PC-3 (cell line): ENCODE results near the gene MOB2. TPM values are rescaled to one million over a fixed set of nuclear protein-coding genes. Genes with fewer than 3 reads are reported as not detected.
"Not testable (repeated sequence)": the region's sequence is repeated elsewhere in the genome, so short reads cannot be mapped to it uniquely, and the experiment has no call there.

Experiments
- ATAC-seq: fragments of 200-7000 bp; cut with Tn5 transposase; 2 replicates; pipeline ENCODE4 v1.9.1; 2020; ENCODE audit warnings: mild to moderate bottlenecking, moderate library complexity
- BruUV-seq: library from RNA; stranded (reverse); fragments of 400-500 nt; replicated peaks from 2 replicates; lab custom pipeline; 2021; lab: Mats Ljungman, UMichigan
- CTCF ChIA-PET: fragments of 300-600 bp; sonication (Branson Sonifier 250); formaldehyde crosslinking; loops from one replicate; lab custom pipeline; 2022; ENCODE audit warnings: antibody characterized with exemption; lab: Charles Lee
- POLR2A ChIA-PET: fragments of 300-600 bp; sonication (Branson Sonifier 250); formaldehyde crosslinking; loops from one replicate; lab custom pipeline; 2022; ENCODE audit warnings: antibody characterized with exemption; ENCODE audit not compliant: unreplicated experiment; lab: Charles Lee
- DNase-seq: peaks from one replicate; pipeline ENCODE4 v3.0.0-alpha.2; 2015
- H2AFZ ChIP-seq: fragments of 300-600 bp; sonication (generic); 2 replicates; pipeline ENCODE4 v1.6.0; 2016; ENCODE audit warnings: antibody characterized with exemption, low read length
- H3F3A ChIP-seq: fragments of 300-600 bp; sonication (generic); one replicate; pipeline ENCODE4 v1.6.0; 2017; ENCODE audit warnings: antibody characterized with exemption, low read length, control low read depth, mild to moderate bottlenecking; ENCODE audit not compliant: unreplicated experiment
- H3K27ac ChIP-seq: fragments of 300-600 bp; sonication (generic); 2 replicates; pipeline ENCODE4 v1.5.1; 2016; ENCODE audit warnings: mild to moderate bottlenecking, low read length
- H3K27me3 ChIP-seq: fragments of 300-600 bp; sonication (generic); 2 replicates; pipeline ENCODE4 v1.6.1; 2016; ENCODE audit warnings: low read length, mixed read lengths
- H3K36me3 ChIP-seq: fragments of 300-600 bp; sonication (generic); 2 replicates; pipeline ENCODE4 v1.6.1; 2016; ENCODE audit warnings: low read depth, mixed run types, low read length, mixed read lengths
- H3K4me1 ChIP-seq: fragments of 300-600 bp; sonication (generic); 2 replicates; pipeline ENCODE4 v1.5.1; 2016; ENCODE audit warnings: low read length; ENCODE audit not compliant: insufficient read depth
- H3K4me2 ChIP-seq: fragments of 300-600 bp; sonication (generic); 2 replicates; pipeline ENCODE4 v1.6.0; 2016; ENCODE audit warnings: low read length
- H3K4me3 ChIP-seq: fragments of 300-600 bp; sonication (generic); 2 replicates; pipeline ENCODE4 v1.5.1; 2016; ENCODE audit warnings: mild to moderate bottlenecking, low read length, mixed read lengths
- H3K79me2 ChIP-seq: fragments of 300-600 bp; sonication (generic); 2 replicates; pipeline ENCODE4 v1.6.1; 2017; ENCODE audit warnings: low read length, mixed read lengths
- H3K9ac ChIP-seq: fragments of 300-600 bp; sonication (generic); 2 replicates; pipeline ENCODE4 v1.6.0; 2016; ENCODE audit warnings: mild to moderate bottlenecking, low read length
- H3K9me2 ChIP-seq: fragments of 300-600 bp; sonication (generic); replicated peaks from 2 replicates; pipeline ENCODE4 v1.6.1; 2016; ENCODE audit warnings: mixed run types, low read length, mixed read lengths
- H3K9me3 ChIP-seq: fragments of 300-600 bp; sonication (generic); 2 replicates; pipeline ENCODE4 v1.6.1; 2016; ENCODE audit warnings: low read length, mixed read lengths
- H4K20me1 ChIP-seq: fragments of 300-600 bp; sonication (generic); 2 replicates; pipeline ENCODE4 v1.6.1; 2016; ENCODE audit warnings: low read length, mixed read lengths
- CTCF ChIP-seq: fragments of 300-600 bp; sonication (generic); conservative IDR thresholded peaks from 2 replicates; pipeline ENCODE4 v1.5.1; 2017; ENCODE audit warnings: antibody characterized with exemption, low read depth, mild to moderate bottlenecking, low read length
- EZH2 ChIP-seq: fragments of 300-600 bp; sonication (generic); IDR thresholded peaks from one replicate; pipeline ENCODE4 v1.6.1; 2017; ENCODE audit warnings: antibody characterized with exemption, mild to moderate bottlenecking, low read length; ENCODE audit not compliant: unreplicated experiment
- EZH2phosphoT487 ChIP-seq: fragments of 300-600 bp; sonication (generic); IDR thresholded peaks from 2 replicates; pipeline ENCODE4 v1.6.1; 2018; ENCODE audit warnings: mild to moderate bottlenecking, antibody characterized with exemption, low read length, borderline replicate concordance
- intact Hi-C: fragments of 100-400 bp; cut with micrococcal nuclease; formaldehyde crosslinking; loops from 2 replicates; pipeline ENCODE4 v1.9.0; 2023
- total RNA-seq: library from RNA; depleted of rRNA; stranded (reverse); fragments of >200 nt; gene quantifications from 2 replicates; pipeline ENCODE4 v1.2.3, GENCODE V29; 2014

The MOB2 gene
- total RNA-seq, 1 experiment from 2014 or later: 31.0 TPM

GRCh38 chr11:1436468-1437039, 50.0 kb downstream of the MOB2 start:
- Histone ChIP-seq H3K27me3 (no peaks in the 10 kb centered on the region), H3K4me1 (no peaks in the 10 kb centered on the region), H3F3A (no peaks in the 10 kb centered on the region), H3K4me2 (no peak overlapping the region), H3K4me3 (no peak overlapping the region), H3K36me3 (no peaks in the 10 kb centered on the region), H3K79me2 (no peaks in the 10 kb centered on the region), H4K20me1 (no peaks in the 10 kb centered on the region), H3K27ac (no peak overlapping the region), H3K9me2 (no peaks in the 10 kb centered on the region), H3K9me3 (no peaks in the 10 kb centered on the region), H3K9ac (no peak overlapping the region), H2AFZ (no peak overlapping the region)
- no TSS peak for BruUV-seq
- POLR2A ChIA-PET: no interaction called here
- CTCF ChIA-PET: no interaction called here
- TF ChIP-seq CTCF (no peak), EZH2 (no peak), EZH2phosphoT487 (no peak)
- ATAC-seq (no peak), DNase-seq (no peak)
- intact Hi-C loops: no loop called here

DNA sequence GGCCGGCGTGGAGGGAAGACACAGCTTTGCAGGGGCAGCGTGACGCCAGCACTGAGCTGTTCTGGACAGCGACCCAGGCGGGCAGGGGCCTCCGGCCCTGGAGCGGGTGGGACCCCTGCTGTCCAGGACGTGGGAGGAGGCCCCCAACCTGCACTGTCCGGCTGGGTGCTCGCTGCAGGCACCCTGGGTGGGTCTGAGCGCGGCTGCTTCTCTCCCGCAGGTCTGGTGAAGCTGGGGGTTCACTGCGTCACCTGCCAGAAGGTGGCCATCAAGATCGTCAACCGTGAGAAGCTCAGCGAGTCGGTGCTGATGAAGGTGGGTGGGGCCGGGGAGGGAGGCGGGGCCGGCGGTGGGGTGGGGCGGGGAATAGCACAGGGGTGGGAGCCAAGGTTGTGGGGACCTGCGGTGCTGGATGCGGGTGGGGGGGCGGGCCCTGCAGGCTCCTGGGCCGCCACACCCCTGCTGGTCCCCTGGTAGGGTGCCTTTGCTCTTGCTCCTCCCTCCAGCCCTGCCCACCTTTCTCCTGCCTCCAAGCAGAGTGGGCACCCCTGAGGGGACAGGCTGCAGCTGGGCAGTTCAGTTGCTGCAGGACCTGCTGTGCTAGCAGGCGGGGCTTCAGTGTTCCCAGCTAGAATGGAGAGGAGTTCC, 50.6 kb downstream of the MOB2 start:
- Histone ChIP-seq H3K36me3 (no peaks in the 10 kb centered on the region), H3K9me2 (no peaks in the 10 kb centered on the region), H3K27me3 (no peaks in the 10 kb centered on the region), H3K4me1 (no peaks in the 10 kb centered on the region), H3K27ac (no peak overlapping the region), H3F3A (no peaks in the 10 kb centered on the region), H3K9ac (no peak overlapping the region), H3K79me2 (no peaks in the 10 kb centered on the region), H3K4me3 (no peak overlapping the region), H3K4me2 (no peak overlapping the region), H4K20me1 (no peaks in the 10 kb centered on the region), H3K9me3 (no peaks in the 10 kb centered on the region), H2AFZ (no peak overlapping the region)
- peak; percentile 28 for ATAC-seq
- DNase-seq: no peak
- CTCF ChIA-PET: no interaction called here
- TF ChIP-seq EZH2: no peak
- no peak for TF ChIP-seq EZH2phosphoT487
- TF ChIP-seq CTCF: no peak
- no TSS peak for BruUV-seq
- intact Hi-C loops: no loop called here
- POLR2A ChIA-PET: no interaction called here

DNA sequence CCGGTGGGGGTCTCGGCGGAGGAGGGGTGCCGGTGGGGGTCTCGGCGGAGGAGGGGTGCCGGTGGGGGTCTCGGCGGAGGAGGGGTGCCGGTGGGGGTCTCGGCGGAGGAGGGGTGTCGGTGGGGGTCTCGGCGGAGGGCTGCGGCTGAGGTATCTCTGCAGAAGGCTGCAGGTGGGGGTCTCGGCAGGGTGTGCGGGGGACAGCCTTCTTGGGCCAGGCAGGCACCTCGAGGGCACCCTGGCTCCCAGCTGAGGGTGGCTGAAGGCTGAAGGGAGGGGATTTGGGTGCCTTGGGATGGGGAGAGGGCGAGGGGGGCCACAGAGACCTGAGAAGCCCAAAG, 51.1 kb downstream of the MOB2 start:
- H3F3A ChIP-seq, H3K9ac ChIP-seq: not testable (repeated sequence)

More for the DNA sequence above, 51.1 kb downstream of the MOB2 start:
- POLR2A ChIA-PET, H3K27ac ChIP-seq, H3K27me3 ChIP-seq, ATAC-seq, H3K4me2 ChIP-seq, CTCF ChIA-PET, H3K79me2 ChIP-seq, intact Hi-C loops, H3K4me3 ChIP-seq, BruUV-seq, H3K4me1 ChIP-seq, DNase-seq, H3K9me3 ChIP-seq, H2AFZ ChIP-seq, H3K36me3 ChIP-seq, H4K20me1 ChIP-seq, H3K9me2 ChIP-seq: not testable (repeated sequence)
